Stomach (tissue), 4 donors: ENCODE results near the gene SLC32A1.

Experiments
- EP300 ChIP-seq: sonication (generic); formaldehyde crosslinking; IDR thresholded peaks from one replicate; pipeline ENCODE4 v1.6.1; 2017; ENCODE audit warnings: antibody characterized with exemption
- POLR2A ChIP-seq, 4 donors: fragments of 450-650 bp; IDR thresholded peaks; one replicate each; pipeline ENCODE4 v1.6.1; 2016; ENCODE audit warnings: antibody characterized with exemption in 4 of 4, control low read depth in 2 of 4, mild to moderate bottlenecking in 1 of 4, moderate library complexity in 1 of 4
- POLR2AphosphoS5 ChIP-seq, 3 donors: sonication (generic); formaldehyde crosslinking; IDR thresholded peaks; one replicate each; pipeline ENCODE4 v1.6.1; 2016; ENCODE audit warnings: antibody characterized with exemption in 3 of 3
- TF ChIP-seq, protein P1 (sequence below), 7 experiments: fragments of 450-650 bp in 4 of 7; fragments of 200-600 bp in 3 of 7; sonication (generic) in 3 of 7; IDR thresholded peaks; one replicate each; pipeline ENCODE4 v1.5.1; 2016 to 2019; ENCODE audit warnings: antibody characterized with exemption in 7 of 7, control low read depth in 2 of 7, mild to moderate bottlenecking in 1 of 7

DNA sequence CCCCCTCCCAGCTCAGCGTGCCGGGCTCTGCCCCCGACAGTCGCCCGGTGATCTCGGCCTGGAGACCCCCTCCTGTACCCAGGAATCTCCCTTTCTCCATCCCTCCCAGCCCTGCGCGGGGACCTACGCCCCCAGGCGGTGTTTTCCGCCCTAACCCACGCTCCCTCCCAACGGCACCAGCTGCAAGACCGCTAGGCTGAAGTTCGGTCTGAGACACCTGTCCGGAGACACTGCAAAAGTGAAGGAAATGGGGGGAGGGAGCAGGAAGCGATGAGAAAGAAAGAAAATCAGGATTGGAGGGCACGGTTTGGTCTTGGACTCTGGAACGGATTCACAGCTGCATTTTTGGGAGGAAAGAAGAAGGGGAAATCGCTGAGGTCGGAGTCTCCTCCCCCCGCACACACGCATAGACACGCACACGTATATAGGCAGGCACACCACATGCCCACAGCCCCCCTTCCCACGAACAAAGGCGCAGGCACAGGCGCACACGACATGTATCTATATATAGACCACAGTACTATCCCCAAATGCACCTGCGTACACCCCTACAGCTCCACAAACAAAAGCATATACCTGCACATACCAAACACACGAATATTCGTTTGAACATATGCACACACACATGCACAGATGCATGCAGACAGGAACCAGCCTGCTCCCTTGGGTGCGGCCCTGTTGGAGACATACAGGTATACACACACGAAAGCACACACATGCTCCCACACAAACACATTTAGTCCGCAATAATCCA, 1.0 kb downstream of the SLC32A1 start:
- TF ChIP-seq, protein P1, sequence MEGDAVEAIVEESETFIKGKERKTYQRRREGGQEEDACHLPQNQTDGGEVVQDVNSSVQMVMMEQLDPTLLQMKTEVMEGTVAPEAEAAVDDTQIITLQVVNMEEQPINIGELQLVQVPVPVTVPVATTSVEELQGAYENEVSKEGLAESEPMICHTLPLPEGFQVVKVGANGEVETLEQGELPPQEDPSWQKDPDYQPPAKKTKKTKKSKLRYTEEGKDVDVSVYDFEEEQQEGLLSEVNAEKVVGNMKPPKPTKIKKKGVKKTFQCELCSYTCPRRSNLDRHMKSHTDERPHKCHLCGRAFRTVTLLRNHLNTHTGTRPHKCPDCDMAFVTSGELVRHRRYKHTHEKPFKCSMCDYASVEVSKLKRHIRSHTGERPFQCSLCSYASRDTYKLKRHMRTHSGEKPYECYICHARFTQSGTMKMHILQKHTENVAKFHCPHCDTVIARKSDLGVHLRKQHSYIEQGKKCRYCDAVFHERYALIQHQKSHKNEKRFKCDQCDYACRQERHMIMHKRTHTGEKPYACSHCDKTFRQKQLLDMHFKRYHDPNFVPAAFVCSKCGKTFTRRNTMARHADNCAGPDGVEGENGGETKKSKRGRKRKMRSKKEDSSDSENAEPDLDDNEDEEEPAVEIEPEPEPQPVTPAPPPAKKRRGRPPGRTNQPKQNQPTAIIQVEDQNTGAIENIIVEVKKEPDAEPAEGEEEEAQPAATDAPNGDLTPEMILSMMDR (IDR thresholded peaks at IDR 0.05) = no peak
- TF ChIP-seq POLR2A (IDR thresholded peaks at IDR 0.05) = no peak
- no peak for TF ChIP-seq POLR2AphosphoS5 (IDR thresholded peaks at IDR 0.05)
- TF ChIP-seq EP300 = no peak
